ENCODE results near the gene POFUT1.

The POFUT1 gene

DNA sequence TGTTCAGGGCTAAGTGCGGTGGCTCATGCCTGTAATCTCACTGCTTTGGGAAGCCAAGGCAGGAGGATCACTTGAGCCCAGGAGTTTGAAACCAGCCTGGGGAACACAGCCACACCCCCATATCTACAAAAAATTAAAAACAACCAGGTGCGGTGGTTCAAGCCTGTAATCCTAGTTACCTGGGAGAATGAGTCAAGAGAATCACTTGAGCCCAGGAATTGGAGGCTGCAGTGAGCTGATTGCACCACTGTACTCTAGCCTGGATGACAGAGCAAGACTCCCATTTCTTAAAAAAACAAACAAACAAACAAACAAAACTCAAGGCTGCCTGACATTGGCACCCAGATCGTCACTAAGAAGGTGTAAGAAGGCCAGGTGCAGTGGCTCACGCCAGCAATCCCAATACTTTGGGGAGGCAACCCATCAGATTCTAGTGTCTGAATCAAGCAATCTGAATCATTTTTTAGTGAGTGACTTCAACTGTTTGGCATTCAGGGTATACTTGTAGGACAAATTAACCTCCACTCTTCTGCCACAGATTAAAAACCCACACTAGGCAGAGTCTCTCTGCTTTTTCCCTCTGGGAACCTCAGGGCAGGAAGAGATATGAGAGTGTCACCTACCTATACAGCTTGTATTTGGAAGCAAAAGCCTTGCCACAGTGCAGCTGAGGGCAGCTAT lies 6.2 kb upstream of the POFUT1 start:
- no peak overlapping the region for H2BK12ac ChIP-seq (ENCODE audit: low read length in 2 of 2)
- no peak overlapping the region for H2AFZ ChIP-seq (ENCODE audit: low read depth, low read length)
- H2BK5ac ChIP-seq (ENCODE audit: low read depth, low read length, poor library complexity, severe bottlenecking): no peak overlapping the region
- no peaks in the 10 kb centered on the region for H3K27me3 ChIP-seq (ENCODE audit: control insufficient read depth in 1 of 2, insufficient read depth in 1 of 2, low read length in 2 of 2)
- 91% methylated on average over 4 of the region's 4 CpGs for WGBS
- H3K4ac ChIP-seq (ENCODE audit: low read depth in 1 of 2, low read length in 2 of 2): no peak overlapping the region
- no peak overlapping the region for H3K4me2 ChIP-seq (ENCODE audit: low read length, poor library complexity, severe bottlenecking)
- H2AK5ac ChIP-seq (ENCODE audit: low read length, severe bottlenecking): no peak overlapping the region
- no peak overlapping the region for H3K4me3 ChIP-seq (ENCODE audit: insufficient read depth in 1 of 2, low read depth in 1 of 2, low read length in 2 of 2)
- no peak overlapping the region for H4K91ac ChIP-seq (ENCODE audit: low read length)
- peak overlapping the region; percentile 54 for H3K9ac ChIP-seq (ENCODE audit: low read length)
- peaks cover 39 to 45% of the 10 kb centered on the region in 2 experiments for H3K36me3 ChIP-seq (ENCODE audit: control insufficient read depth in 1 of 2, insufficient read depth in 2 of 2, low read depth in 1 of 2, low read length in 2 of 2)
- DNase-seq: no peak
- H2BK15ac ChIP-seq (ENCODE audit: low read depth, poor library complexity, severe bottlenecking): no peak overlapping the region
- no peak overlapping the region for H3K23ac ChIP-seq (ENCODE audit: low read length in 2 of 2)
- H3K9me3 ChIP-seq (ENCODE audit: control insufficient read depth, low read length): no peaks in the 10 kb centered on the region
- H3K18ac ChIP-seq (ENCODE audit: low read depth in 1 of 2, low read length in 2 of 2): no peak overlapping the region
- peak overlapping the region; percentile 53 for H3K27ac ChIP-seq (ENCODE audit: low read length, poor library complexity, severe bottlenecking)
- peaks cover 59% of the 10 kb centered on the region for H3K79me1 ChIP-seq (replicated peaks; ENCODE audit: low read length, poor library complexity, severe bottlenecking)
- H2BK120ac ChIP-seq (ENCODE audit: low read depth, low read length): no peak overlapping the region
- H4K8ac ChIP-seq (ENCODE audit: low read length): no peak overlapping the region
- H3K4me1 ChIP-seq (ENCODE audit: control insufficient read depth, insufficient read depth, low read depth, low read length): peaks cover 15% of the 10 kb centered on the region
- no peak overlapping the region for H3K14ac ChIP-seq (ENCODE audit: low read length in 2 of 2)

DNA sequence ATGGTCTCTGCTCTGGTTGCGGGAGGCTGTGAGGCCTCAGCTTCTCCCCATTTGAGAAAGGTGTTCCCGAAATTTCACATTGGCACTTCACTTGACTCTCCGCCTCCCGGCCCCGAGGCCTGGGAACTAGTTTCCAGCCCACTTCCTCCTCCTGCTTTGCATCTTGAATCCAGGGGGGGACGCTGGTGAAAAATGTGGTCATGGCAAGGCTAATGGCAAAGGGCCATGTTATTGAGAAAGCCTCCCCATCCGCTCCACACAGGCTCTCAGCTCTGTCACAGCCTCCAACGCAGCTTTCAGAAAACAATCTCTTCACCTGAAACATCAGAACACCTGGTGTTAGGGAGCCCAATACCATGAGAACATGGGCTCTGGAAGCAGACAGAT lies 5.7 kb upstream of the POFUT1 start:
- no peak overlapping the region for H3K4me3 ChIP-seq (ENCODE audit: insufficient read depth in 1 of 2, low read depth in 1 of 2, low read length in 2 of 2)
- no peaks in the 10 kb centered on the region for H3K27me3 ChIP-seq (ENCODE audit: control insufficient read depth in 1 of 2, insufficient read depth in 1 of 2, low read length in 2 of 2)
- H3K9me3 ChIP-seq (ENCODE audit: control insufficient read depth, low read length): no peaks in the 10 kb centered on the region
- no peak for DNase-seq
- no peak overlapping the region for H2BK5ac ChIP-seq (ENCODE audit: low read depth, low read length, poor library complexity, severe bottlenecking)
- H3K4me1 ChIP-seq (ENCODE audit: control insufficient read depth, insufficient read depth, low read depth, low read length): peaks cover 18% of the 10 kb centered on the region
- no peak overlapping the region for H3K4ac ChIP-seq (ENCODE audit: low read depth in 1 of 2, low read length in 2 of 2)
- no peak overlapping the region for H4K91ac ChIP-seq (ENCODE audit: low read length)
- no peak overlapping the region for H3K18ac ChIP-seq (ENCODE audit: low read depth in 1 of 2, low read length in 2 of 2)
- H2AK5ac ChIP-seq (ENCODE audit: low read length, severe bottlenecking): no peak overlapping the region
- no peak overlapping the region for H3K4me2 ChIP-seq (ENCODE audit: low read length, poor library complexity, severe bottlenecking)
- no peak overlapping the region for H4K8ac ChIP-seq (ENCODE audit: low read length)
- peak overlapping the region; percentile 53 for H3K27ac ChIP-seq (ENCODE audit: low read length, poor library complexity, severe bottlenecking)
- H2AFZ ChIP-seq (ENCODE audit: low read depth, low read length): no peak overlapping the region
- no peak overlapping the region for H2BK12ac ChIP-seq (ENCODE audit: low read length in 2 of 2)
- H2BK120ac ChIP-seq (ENCODE audit: low read depth, low read length): no peak overlapping the region
- H3K23ac ChIP-seq (ENCODE audit: low read length in 2 of 2): no peak overlapping the region
- no peak overlapping the region for H2BK15ac ChIP-seq (ENCODE audit: low read depth, poor library complexity, severe bottlenecking)
- H3K79me1 ChIP-seq (replicated peaks; ENCODE audit: low read length, poor library complexity, severe bottlenecking): peaks cover 60% of the 10 kb centered on the region
- 89% methylated on average over 8 of the region's 8 CpGs for WGBS
- peaks cover 34 to 41% of the 10 kb centered on the region in 2 experiments for H3K36me3 ChIP-seq (ENCODE audit: control insufficient read depth in 1 of 2, insufficient read depth in 2 of 2, low read depth in 1 of 2, low read length in 2 of 2)
- peak overlapping the region; percentile 54 for H3K9ac ChIP-seq (ENCODE audit: low read length)
- H3K14ac ChIP-seq (ENCODE audit: low read length in 2 of 2): no peak overlapping the region

DNA sequence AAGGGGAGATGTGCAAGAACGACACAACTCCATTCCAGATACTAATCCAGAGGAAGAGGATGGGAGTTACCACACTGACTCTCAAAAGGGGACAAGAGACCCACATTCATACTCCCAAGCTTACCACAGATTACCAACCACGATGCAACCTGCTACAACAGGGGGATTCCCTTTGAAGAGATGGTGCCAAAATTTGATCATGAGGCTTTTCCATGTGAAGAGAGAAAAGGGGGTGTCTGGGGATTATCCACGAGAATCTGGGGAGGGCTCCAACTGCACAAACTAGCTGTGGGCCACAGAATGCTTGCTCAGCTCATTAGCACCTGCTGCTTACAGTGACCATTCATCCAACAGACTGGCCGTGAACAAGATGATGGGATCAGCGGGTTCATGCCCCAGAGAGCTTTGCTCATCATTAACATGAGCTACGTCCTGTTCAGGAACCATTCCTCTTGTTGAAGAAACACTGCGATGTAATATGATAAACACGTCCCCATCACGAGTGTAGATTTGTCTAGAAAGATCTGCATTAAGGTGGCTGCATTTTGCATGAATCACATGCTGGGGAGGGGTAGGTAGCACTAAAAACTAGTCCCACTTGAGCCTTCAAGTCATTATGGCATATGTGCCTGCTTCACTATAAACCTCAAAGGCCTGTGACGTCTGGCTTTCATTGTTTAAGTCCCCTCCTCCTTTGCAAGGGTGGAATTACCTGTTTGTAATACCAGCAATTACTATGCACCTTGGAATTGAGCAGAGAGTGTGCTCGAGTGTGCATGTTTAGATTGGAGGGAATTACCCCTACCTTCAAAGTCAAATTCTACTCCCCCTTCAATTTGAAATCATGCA lies 4.1 kb upstream of the POFUT1 start:
- Histone ChIP-seq H3K4ac (ENCODE audit: low read depth in 1 of 2, low read length in 2 of 2) (no peak overlapping the region), H3K4me3 (ENCODE audit: insufficient read depth in 1 of 2, low read depth in 1 of 2, low read length in 2 of 2) (no peak overlapping the region), H2BK5ac (ENCODE audit: low read depth, low read length, poor library complexity, severe bottlenecking) (no peak overlapping the region), H2BK120ac (ENCODE audit: low read depth, low read length) (no peak overlapping the region), H4K91ac (ENCODE audit: low read length) (no peak overlapping the region), H3K14ac (ENCODE audit: low read length in 2 of 2) (no peak overlapping the region), H2AFZ (ENCODE audit: low read depth, low read length) (no peak overlapping the region), H2BK15ac (ENCODE audit: low read depth, poor library complexity, severe bottlenecking) (no peak overlapping the region), H3K4me1 (ENCODE audit: control insufficient read depth, insufficient read depth, low read depth, low read length) (peaks cover 19% of the 10 kb centered on the region), H3K9me3 (ENCODE audit: control insufficient read depth, low read length) (no peaks in the 10 kb centered on the region), H3K27me3 (ENCODE audit: control insufficient read depth in 1 of 2, insufficient read depth in 1 of 2, low read length in 2 of 2) (no peaks in the 10 kb centered on the region), H3K79me1 (replicated peaks; ENCODE audit: low read length, poor library complexity, severe bottlenecking) (peaks cover 62% of the 10 kb centered on the region), H2BK12ac (ENCODE audit: low read length in 2 of 2) (no peak overlapping the region), H4K8ac (ENCODE audit: low read length) (no peak overlapping the region), H3K27ac (ENCODE audit: low read length, poor library complexity, severe bottlenecking) (no peak overlapping the region), H3K9ac (ENCODE audit: low read length) (no peak overlapping the region), H2AK5ac (ENCODE audit: low read length, severe bottlenecking) (no peak overlapping the region), H3K36me3 (ENCODE audit: control insufficient read depth in 1 of 2, insufficient read depth in 2 of 2, low read depth in 1 of 2, low read length in 2 of 2) (peaks cover 25 to 27% of the 10 kb centered on the region in 2 experiments), H3K18ac (ENCODE audit: low read depth in 1 of 2, low read length in 2 of 2) (no peak overlapping the region), H3K4me2 (ENCODE audit: low read length, poor library complexity, severe bottlenecking) (no peak overlapping the region), H3K23ac (ENCODE audit: low read length in 2 of 2) (no peak overlapping the region)
- 91% methylated on average over 11 of the region's 11 CpGs for WGBS
- no peak for DNase-seq
